Esophagus muscularis mucosa (tissue), 4 donors: ENCODE measurements around the gene SH3BP2. TPM values are rescaled to one million over a fixed set of nuclear protein-coding genes. Genes with fewer than 3 reads are reported as not detected.

Source experiments
- DNase-seq: peaks from one replicate; pipeline ENCODE4 v3.0.0-alpha.2; 2017; ENCODE audit errors: extremely low spot score
- H3K27ac ChIP-seq, 4 donors: fragments of 200-600 bp; sonication (generic); replicated peaks in 1 of 4; 1 replicate in 3 of 4; 2 replicates in 1 of 4; pipeline ENCODE4 v1.5.1; 2016 to 2019; ENCODE audit warnings: mild to moderate bottlenecking in 1 of 4
- H3K27me3 ChIP-seq, 4 donors: fragments of 200-600 bp; sonication (generic); one replicate each; pipeline versions ENCODE4 v1.5.1 to v1.6.0; 2016 to 2019
- H3K36me3 ChIP-seq, 4 donors: fragments of 200-600 bp; sonication (generic); one replicate each; pipeline ENCODE4 v1.5.1; 2016 to 2019
- H3K4me1 ChIP-seq, 4 donors: fragments of 200-600 bp; sonication (generic); one replicate each; pipeline ENCODE4 v1.5.1; 2016 to 2019
- H3K4me3 ChIP-seq, 4 donors: fragments of 200-600 bp; sonication (generic); 1 replicate in 2 of 4; 2 replicates in 2 of 4; pipeline ENCODE4 v1.5.1; 2016 to 2019; ENCODE audit warnings: mild to moderate bottlenecking in 4 of 4, moderate library complexity in 1 of 4
- H3K9me3 ChIP-seq, 4 donors: fragments of 200-600 bp; sonication (generic); 1 replicate in 3 of 4; 2 replicates in 1 of 4; pipeline ENCODE4 v1.5.1; 2016 to 2019
- CTCF ChIP-seq, 3 experiments: fragments of 200-600 bp in 2 of 3; fragments of 450-650 bp in 1 of 3; sonication (generic) in 2 of 3; IDR thresholded peaks; one replicate each; pipeline ENCODE4 v1.5.1; 2017 to 2019; ENCODE audit warnings: antibody characterized with exemption in 3 of 3, mild to moderate bottlenecking in 2 of 3, moderate library complexity in 1 of 3
- EP300 ChIP-seq: sonication (generic); formaldehyde crosslinking; IDR thresholded peaks from one replicate; pipeline ENCODE4 v1.6.1; 2017; ENCODE audit warnings: antibody characterized with exemption
- POLR2A ChIP-seq: fragments of 450-650 bp; IDR thresholded peaks from one replicate; pipeline ENCODE4 v1.6.1; 2017; ENCODE audit warnings: antibody characterized with exemption, moderate library complexity, mild to moderate bottlenecking, low read depth
- POLR2AphosphoS5 ChIP-seq, 2 donors: sonication (generic); formaldehyde crosslinking; IDR thresholded peaks; one replicate each; pipeline ENCODE4 v1.6.1; 2017; ENCODE audit warnings: antibody characterized with exemption in 2 of 2
- WGBS: methylation state at CpG from one replicate; pipeline ENCODE4 v1.1.5; 2018; 5-methylcytosine and 5-hydroxymethylcytosine counted together
- intact Hi-C: fragments of 100-400 bp; cut with DNase I; formaldehyde crosslinking; loops from one replicate; pipeline ENCODE4 v1.15.1; 2023
- total RNA-seq, 4 donors: library from RNA; depleted of rRNA; stranded (reverse); fragments of >200 nt; gene quantifications; one replicate each; pipeline versions ENCODE4 v1.1.0 to v1.2.1, GENCODE V29; 2016

The SH3BP2 gene
- total RNA-seq, 4 donors from 2014 or later = 25.2 to 34.5 (median 31.5) TPM

GRCh38 chr4:2827071-2827873 lies 34.4 kb downstream of the SH3BP2 start:
- Histone ChIP-seq H3K27me3 (no peaks in the 10 kb centered on the region), H3K27ac (no peak overlapping the region), H3K36me3 (peaks cover 17 to 95% (median 92%) of the 10 kb centered on the region in 4 donors), H3K4me1 (peaks cover 0 to 8% (median 6%) of the 10 kb centered on the region in 4 donors), H3K4me3 (no peak overlapping the region), H3K9me3 (no peaks in the 10 kb centered on the region)
- TF ChIP-seq EP300 = no peak
- TF ChIP-seq POLR2AphosphoS5 (IDR thresholded peaks at IDR 0.05) = no peak
- TF ChIP-seq POLR2A = no peak
- TF ChIP-seq CTCF (IDR thresholded peaks at IDR 0.05) = no peak
- intact Hi-C loops = no loop called here
- no peak for DNase-seq
- 94% methylated on average over 28 of the region's 31 CpGs for WGBS

GRCh38 chr4:2827874-2828751 lies 35.2 kb downstream of the SH3BP2 start:
- Histone ChIP-seq H3K4me3 (no peak overlapping the region), H3K4me1 (peaks cover 0 to 8% (median 6%) of the 10 kb centered on the region in 4 donors), H3K27me3 (no peaks in the 10 kb centered on the region), H3K27ac (no peak overlapping the region), H3K36me3 (peaks cover 18 to 95% (median 92%) of the 10 kb centered on the region in 4 donors), H3K9me3 (no peaks in the 10 kb centered on the region)
- TF ChIP-seq POLR2AphosphoS5 (IDR thresholded peaks at IDR 0.05) (no peak), CTCF (IDR thresholded peaks at IDR 0.05) (no peak), POLR2A (no peak), EP300 (no peak)
- no peak for DNase-seq
- 91% methylated on average over 24 of the region's 24 CpGs for WGBS
- intact Hi-C loops = no loop called here

GRCh38 chr4:2828758-2829181 lies 35.9 kb downstream of the SH3BP2 start:
- no peak for DNase-seq
- no peak for TF ChIP-seq POLR2A
- TF ChIP-seq EP300 = no peak
- WGBS = 92% methylated on average over 17 of the region's 17 CpGs
- no peak overlapping the region for H3K4me3 ChIP-seq
- intact Hi-C loops = no loop called here
- peaks cover 18 to 95% (median 92%) of the 10 kb centered on the region in 4 donors for H3K36me3 ChIP-seq
- peaks cover 0 to 8% (median 6%) of the 10 kb centered on the region in 4 donors for H3K4me1 ChIP-seq
- H3K9me3 ChIP-seq = no peaks in the 10 kb centered on the region
- no peak overlapping the region for H3K27ac ChIP-seq
- no peaks in the 10 kb centered on the region for H3K27me3 ChIP-seq

GRCh38 chr4:2829321-2829932 lies 36.5 kb downstream of the SH3BP2 start:
- DNase-seq = no peak
- no peak overlapping the region for H3K27ac ChIP-seq
- H3K4me3 ChIP-seq = no peak overlapping the region
- WGBS = 90% methylated on average over 6 of the region's 18 CpGs
- H3K4me1 ChIP-seq = peaks cover 0 to 8% (median 6%) of the 10 kb centered on the region in 4 donors
- intact Hi-C loops = no loop called here
- no peak for TF ChIP-seq POLR2A
- TF ChIP-seq EP300 = no peak
- no peak for TF ChIP-seq CTCF (IDR thresholded peaks at IDR 0.05)
- no peak for TF ChIP-seq POLR2AphosphoS5 (IDR thresholded peaks at IDR 0.05)
- H3K9me3 ChIP-seq = no peaks in the 10 kb centered on the region
- peaks cover 14 to 95% (median 90%) of the 10 kb centered on the region in 4 donors for H3K36me3 ChIP-seq
- H3K27me3 ChIP-seq = no peaks in the 10 kb centered on the region
